ENCODE data around the gene PIK3IP1.
"Not testable (repeated sequence)": the region's sequence is repeated elsewhere in the genome, so short reads cannot be mapped to it uniquely, and the experiment has no call there.

PIK3IP1 gene

GRCh38 chr22:31329453-31330215 lies 37.3 kb upstream of the PIK3IP1 start:
- Histone ChIP-seq H3K27ac (ENCODE audit: low read length) (no peak overlapping the region), H3K36me3 (ENCODE audit: control insufficient read depth in 1 of 2, insufficient read depth in 2 of 2, low read length in 2 of 2) (peaks cover 54 to 77% of the 10 kb centered on the region in 2 donors), H3K27me3 (ENCODE audit: low read depth, low read length) (no peaks in the 10 kb centered on the region), H3K9me3 (ENCODE audit: control insufficient read depth in 1 of 2, low read length in 2 of 2) (no peaks in the 10 kb centered on the region), H3K4me3 (ENCODE audit: low read depth in 1 of 2, low read length in 2 of 2) (no peak overlapping the region), H3K4me1 (ENCODE audit: control insufficient read depth in 1 of 2, insufficient read depth in 2 of 2, low read length in 2 of 2) (peaks cover 0 to 9% of the 10 kb centered on the region in 2 donors)

- no peaks in the 10 kb centered on the region for H3K9me3 ChIP-seq (ENCODE audit: control insufficient read depth in 1 of 2, low read length in 2 of 2)
- H3K27me3 ChIP-seq (ENCODE audit: low read depth, low read length), result no peaks in the 10 kb centered on the region
- no peak overlapping the region for H3K4me3 ChIP-seq (ENCODE audit: low read depth in 1 of 2, low read length in 2 of 2)
- H3K27ac ChIP-seq (ENCODE audit: low read length), result no peak overlapping the region
- H3K4me1 ChIP-seq (ENCODE audit: control insufficient read depth in 1 of 2, insufficient read depth in 2 of 2, low read length in 2 of 2), result peaks cover 0 to 3% of the 10 kb centered on the region in 2 donors
- H3K36me3 ChIP-seq (ENCODE audit: control insufficient read depth in 1 of 2, insufficient read depth in 2 of 2, low read length in 2 of 2), result peaks cover 52 to 71% of the 10 kb centered on the region in 2 donors
Measured at GRCh38 chr22:31329029-31329428, 36.7 kb upstream of the PIK3IP1 start.

- Histone ChIP-seq H3K27ac (ENCODE audit: low read length) (no peak overlapping the region), H3K27me3 (ENCODE audit: low read depth, low read length) (no peaks in the 10 kb centered on the region), H3K4me1 (ENCODE audit: control insufficient read depth in 1 of 2, insufficient read depth in 2 of 2, low read length in 2 of 2) (no peaks in the 10 kb centered on the region), H3K4me3 (ENCODE audit: low read depth in 1 of 2, low read length in 2 of 2) (no peak overlapping the region), H3K36me3 (ENCODE audit: control insufficient read depth in 1 of 2, insufficient read depth in 2 of 2, low read length in 2 of 2) (peaks cover 48 to 68% of the 10 kb centered on the region in 2 donors), H3K9me3 (ENCODE audit: control insufficient read depth in 1 of 2, low read length in 2 of 2) (no peaks in the 10 kb centered on the region)
Measured at GRCh38 chr22:31328544-31328960, 36.3 kb upstream of the PIK3IP1 start.

GRCh38 chr22:31327806-31328543 lies 35.7 kb upstream of the PIK3IP1 start:
- no peaks in the 10 kb centered on the region for H3K9me3 ChIP-seq (ENCODE audit: control insufficient read depth in 1 of 2, low read length in 2 of 2)
- no peaks in the 10 kb centered on the region for H3K27me3 ChIP-seq (ENCODE audit: low read depth, low read length)
- H3K36me3 ChIP-seq (ENCODE audit: control insufficient read depth in 1 of 2, insufficient read depth in 2 of 2, low read length in 2 of 2), result peaks cover 47 to 66% of the 10 kb centered on the region in 2 donors
- no peak overlapping the region for H3K4me3 ChIP-seq (ENCODE audit: low read depth in 1 of 2, low read length in 2 of 2)
- H3K27ac ChIP-seq (ENCODE audit: low read length), result no peak overlapping the region
- no peaks in the 10 kb centered on the region for H3K4me1 ChIP-seq (ENCODE audit: control insufficient read depth in 1 of 2, insufficient read depth in 2 of 2, low read length in 2 of 2)

GRCh38 chr22:31326877-31327276 lies 34.6 kb upstream of the PIK3IP1 start:
- H3K9me3 ChIP-seq (ENCODE audit: control insufficient read depth in 1 of 2, low read length in 2 of 2), result no peaks in the 10 kb centered on the region
- H3K4me1 ChIP-seq (ENCODE audit: control insufficient read depth in 1 of 2, insufficient read depth in 2 of 2, low read length in 2 of 2), result no peaks in the 10 kb centered on the region
- H3K27me3 ChIP-seq (ENCODE audit: low read depth, low read length), result no peaks in the 10 kb centered on the region
- no peak overlapping the region for H3K27ac ChIP-seq (ENCODE audit: low read length)
- H3K4me3 ChIP-seq (ENCODE audit: low read depth in 1 of 2, low read length in 2 of 2), result no peak overlapping the region
- H3K36me3 ChIP-seq (ENCODE audit: control insufficient read depth in 1 of 2, insufficient read depth in 2 of 2, low read length in 2 of 2), result peaks cover 39 to 55% of the 10 kb centered on the region in 2 donors

- Histone ChIP-seq H3K27ac (ENCODE audit: low read length) (no peak overlapping the region), H3K27me3 (ENCODE audit: low read depth, low read length) (no peaks in the 10 kb centered on the region), H3K4me3 (ENCODE audit: low read depth in 1 of 2, low read length in 2 of 2) (no peak overlapping the region), H3K9me3 (ENCODE audit: control insufficient read depth in 1 of 2, low read length in 2 of 2) (no peaks in the 10 kb centered on the region), H3K36me3 (ENCODE audit: control insufficient read depth in 1 of 2, insufficient read depth in 2 of 2, low read length in 2 of 2) (peaks cover 33 to 37% of the 10 kb centered on the region in 2 donors), H3K4me1 (ENCODE audit: control insufficient read depth in 1 of 2, insufficient read depth in 2 of 2, low read length in 2 of 2) (no peaks in the 10 kb centered on the region)
Measured at GRCh38 chr22:31323578-31324550, 31.6 kb upstream of the PIK3IP1 start.

GRCh38 chr22:31321421-31321820 lies 29.1 kb upstream of the PIK3IP1 start:
- peaks cover 12 to 13% of the 10 kb centered on the region in 2 donors for H3K36me3 ChIP-seq (ENCODE audit: control insufficient read depth in 1 of 2, insufficient read depth in 2 of 2, low read length in 2 of 2)
- no peaks in the 10 kb centered on the region for H3K9me3 ChIP-seq (ENCODE audit: control insufficient read depth in 1 of 2, low read length in 2 of 2)
- no peak overlapping the region for H3K27ac ChIP-seq (ENCODE audit: low read length)
- no peak overlapping the region for H3K4me3 ChIP-seq (ENCODE audit: low read depth in 1 of 2, low read length in 2 of 2)
- no peaks in the 10 kb centered on the region for H3K27me3 ChIP-seq (ENCODE audit: low read depth, low read length)
- no peaks in the 10 kb centered on the region for H3K4me1 ChIP-seq (ENCODE audit: control insufficient read depth in 1 of 2, insufficient read depth in 2 of 2, low read length in 2 of 2)

GRCh38 chr22:31314220-31314619 lies 21.9 kb upstream of the PIK3IP1 start:
- H3K9me3 ChIP-seq (ENCODE audit: control insufficient read depth in 1 of 2, low read length in 2 of 2); H3K4me3 ChIP-seq (ENCODE audit: low read depth in 1 of 2, low read length in 2 of 2); H3K27me3 ChIP-seq (ENCODE audit: low read depth, low read length); H3K36me3 ChIP-seq (ENCODE audit: control insufficient read depth in 1 of 2, insufficient read depth in 2 of 2, low read length in 2 of 2); H3K4me1 ChIP-seq (ENCODE audit: control insufficient read depth in 1 of 2, insufficient read depth in 2 of 2, low read length in 2 of 2); H3K27ac ChIP-seq (ENCODE audit: low read length): not testable (repeated sequence)

GRCh38 chr22:31313366-31314147 lies 21.3 kb upstream of the PIK3IP1 start:
- no peaks in the 10 kb centered on the region for H3K36me3 ChIP-seq (ENCODE audit: control insufficient read depth in 1 of 2, insufficient read depth in 2 of 2, low read length in 2 of 2)
- peaks cover 0 to 8% of the 10 kb centered on the region in 2 donors for H3K4me1 ChIP-seq (ENCODE audit: control insufficient read depth in 1 of 2, insufficient read depth in 2 of 2, low read length in 2 of 2)
- peak overlapping the region; percentile 69 for H3K27ac ChIP-seq (ENCODE audit: low read length)
- no peaks in the 10 kb centered on the region for H3K27me3 ChIP-seq (ENCODE audit: low read depth, low read length)
- H3K9me3 ChIP-seq (ENCODE audit: control insufficient read depth in 1 of 2, low read length in 2 of 2), result peaks cover 0 to 6% of the 10 kb centered on the region in 2 donors
- no peak overlapping the region for H3K4me3 ChIP-seq (ENCODE audit: low read depth in 1 of 2, low read length in 2 of 2)

GRCh38 chr22:31308181-31308580 lies 15.9 kb upstream of the PIK3IP1 start:
- no peak overlapping the region for H3K4me3 ChIP-seq (ENCODE audit: low read depth in 1 of 2, low read length in 2 of 2)
- no peaks in the 10 kb centered on the region for H3K9me3 ChIP-seq (ENCODE audit: control insufficient read depth in 1 of 2, low read length in 2 of 2)
- H3K27ac ChIP-seq (ENCODE audit: low read length), result no peak overlapping the region
- no peaks in the 10 kb centered on the region for H3K27me3 ChIP-seq (ENCODE audit: low read depth, low read length)
- no peaks in the 10 kb centered on the region for H3K36me3 ChIP-seq (ENCODE audit: control insufficient read depth in 1 of 2, insufficient read depth in 2 of 2, low read length in 2 of 2)
- H3K4me1 ChIP-seq (ENCODE audit: control insufficient read depth in 1 of 2, insufficient read depth in 2 of 2, low read length in 2 of 2), result peaks cover 0 to 3% of the 10 kb centered on the region in 2 donors
